GM19351 (cell line): ENCODE results near the gene HYLS1.
A peak's percentile ranks its signal among the peaks of the same experiment; 100 is the strongest.
"Not testable (repeated sequence)": the region's sequence is repeated elsewhere in the genome, so short reads cannot be mapped to it uniquely, and the experiment has no call there.

Experiments
- ATAC-seq: cut with Tn5 transposase; IDR thresholded peaks from one replicate; pipeline ENCODE4 v1.9.1; 2021; ENCODE audit warnings: mild to moderate bottlenecking, moderate library complexity; ENCODE audit not compliant: unreplicated experiment

The HYLS1 gene

DNA sequence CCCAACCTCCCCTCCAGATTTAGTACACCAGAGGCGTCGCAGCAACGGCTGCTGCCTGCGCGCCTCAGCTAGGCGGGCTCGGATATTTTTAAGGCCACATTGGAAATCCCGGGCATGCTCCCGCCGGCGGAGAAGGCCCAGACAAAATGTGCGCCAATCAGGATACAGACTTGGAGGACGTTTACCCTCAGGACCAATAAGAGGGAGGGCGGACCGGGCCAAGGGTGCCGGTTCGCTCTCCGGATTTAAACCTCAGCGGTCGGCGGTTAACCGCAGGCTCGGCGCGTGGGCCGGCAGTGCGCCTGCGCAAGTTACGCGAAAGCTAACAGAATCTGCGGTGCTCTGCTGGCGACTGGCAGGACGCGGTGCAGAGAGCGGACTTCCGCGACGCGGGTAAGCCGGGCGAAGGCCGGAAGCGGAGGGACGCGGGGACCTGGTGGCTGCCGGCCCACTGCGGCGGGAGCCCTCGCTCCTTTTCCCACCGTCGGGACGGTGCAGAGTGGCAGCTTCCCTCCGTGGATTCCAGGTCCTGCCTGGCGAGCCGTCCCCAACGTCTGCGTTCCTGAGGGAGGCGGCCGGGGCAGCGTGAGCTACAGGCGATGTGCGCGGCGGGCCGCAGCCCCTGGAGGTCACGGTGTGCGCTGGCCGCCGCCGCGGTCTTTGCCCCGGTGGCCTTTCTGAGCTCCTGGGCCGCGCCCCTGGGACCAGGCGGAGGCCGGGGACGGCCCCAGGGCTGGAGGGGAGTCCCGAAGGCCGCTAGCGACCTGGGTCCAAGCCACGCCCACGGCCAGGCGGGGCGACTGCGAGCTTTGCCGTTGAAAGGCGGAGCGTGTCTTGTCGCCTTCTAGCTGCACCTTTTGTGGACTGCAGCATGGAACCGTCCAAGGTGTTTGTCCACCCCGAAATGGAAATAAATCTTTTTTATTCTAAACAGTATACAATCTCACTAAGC is at the start of gene HYLS1:
Gene HYLS1, plus strand, starts transcription at position 296 of the 952 bp plus-strand sequence. CDS start 11,701 bp downstream, outside the sequence.
- peak; percentile 78 for ATAC-seq

GRCh38 chr11:125842321-125842948 is 45.0 kb upstream of the HYLS1 start:
- ATAC-seq = no peak

DNA sequence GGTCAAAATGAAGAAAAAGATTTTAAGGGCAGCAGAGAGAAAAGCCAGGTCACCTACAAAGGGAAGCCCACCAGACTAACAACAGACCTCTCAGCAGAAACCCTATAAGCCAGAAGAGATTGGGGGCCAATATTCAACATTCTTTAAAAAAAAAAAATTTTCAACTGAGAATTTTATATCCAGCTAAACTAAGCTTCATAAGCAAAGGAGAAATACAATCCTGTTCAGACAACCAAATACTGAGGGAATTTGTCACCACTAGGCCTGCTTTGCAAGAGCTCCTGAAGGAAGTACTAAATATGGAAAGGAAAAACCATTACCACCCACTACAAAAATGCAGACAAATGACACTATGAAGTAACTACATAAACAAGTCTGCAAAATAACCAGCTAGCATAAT is 41.3 kb upstream of the HYLS1 start:
- ATAC-seq = no peak

DNA sequence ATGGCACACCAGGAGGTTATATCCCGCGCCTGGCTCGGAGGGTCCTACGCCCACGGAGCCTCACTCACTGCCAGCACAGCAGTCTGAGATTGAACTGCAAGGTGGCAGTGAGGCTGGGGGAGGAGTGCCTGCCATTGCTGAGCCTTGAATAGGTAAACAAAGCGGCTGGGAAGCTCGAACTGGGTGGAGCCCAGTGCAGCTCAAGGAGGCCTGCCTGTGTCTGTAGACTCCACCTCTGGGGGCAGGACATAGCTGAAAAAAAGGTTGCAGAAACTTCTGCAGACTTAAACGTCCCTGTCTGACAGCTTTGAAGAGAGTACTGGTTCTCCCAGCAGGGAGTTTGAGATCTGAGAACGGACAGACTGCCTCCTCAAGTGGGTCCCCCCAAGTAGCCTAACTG is 29.8 kb upstream of the HYLS1 start:
- ATAC-seq = not testable (repeated sequence)

- ATAC-seq = not testable (repeated sequence)
Measured at GRCh38 chr11:125862786-125863185, 24.7 kb upstream of the HYLS1 start.

DNA sequence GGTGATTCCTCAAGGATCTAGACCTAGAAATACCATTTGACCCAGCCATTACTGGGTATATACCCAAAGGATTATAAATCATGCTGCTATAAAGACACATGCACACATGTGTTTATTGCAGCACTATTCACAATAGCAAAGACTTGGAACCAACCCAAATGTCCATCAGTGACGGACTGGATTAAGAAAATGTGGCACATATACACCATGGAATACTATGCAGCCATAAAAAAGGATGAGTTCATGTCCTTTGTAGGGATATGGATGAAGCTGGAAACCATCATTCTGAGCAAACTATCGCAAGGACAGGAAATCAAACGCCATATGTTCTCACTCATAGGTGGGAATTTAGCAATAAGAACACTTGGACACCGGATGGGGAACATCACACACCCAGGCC is 22.1 kb upstream of the HYLS1 start:
- not testable (repeated sequence) for ATAC-seq

DNA sequence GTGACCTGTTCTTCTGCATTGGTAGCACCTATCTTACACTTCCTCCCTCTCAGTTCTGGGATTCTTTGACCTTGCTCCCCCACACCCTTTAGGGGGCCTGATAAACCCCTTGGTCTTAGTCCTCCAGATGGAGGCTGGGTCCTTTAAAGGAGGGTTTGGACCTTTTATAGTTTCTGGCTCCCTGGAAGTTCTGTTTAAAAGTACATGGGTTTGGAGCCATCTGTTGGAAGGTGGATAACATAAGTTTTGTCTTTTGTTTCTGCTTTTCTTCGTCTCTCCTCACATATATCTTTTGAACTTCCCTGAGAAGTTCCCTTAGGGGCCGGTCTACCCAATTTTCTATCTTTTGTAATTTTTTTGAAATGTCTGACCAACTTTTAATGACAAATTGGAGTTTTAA is 17.9 kb upstream of the HYLS1 start:
- ATAC-seq = no peak

- no peak for ATAC-seq
Measured at GRCh38 chr11:125871391-125872137, 15.9 kb upstream of the HYLS1 start.

GRCh38 chr11:125872138-125872491 is 15.4 kb upstream of the HYLS1 start:
- no peak for ATAC-seq

DNA sequence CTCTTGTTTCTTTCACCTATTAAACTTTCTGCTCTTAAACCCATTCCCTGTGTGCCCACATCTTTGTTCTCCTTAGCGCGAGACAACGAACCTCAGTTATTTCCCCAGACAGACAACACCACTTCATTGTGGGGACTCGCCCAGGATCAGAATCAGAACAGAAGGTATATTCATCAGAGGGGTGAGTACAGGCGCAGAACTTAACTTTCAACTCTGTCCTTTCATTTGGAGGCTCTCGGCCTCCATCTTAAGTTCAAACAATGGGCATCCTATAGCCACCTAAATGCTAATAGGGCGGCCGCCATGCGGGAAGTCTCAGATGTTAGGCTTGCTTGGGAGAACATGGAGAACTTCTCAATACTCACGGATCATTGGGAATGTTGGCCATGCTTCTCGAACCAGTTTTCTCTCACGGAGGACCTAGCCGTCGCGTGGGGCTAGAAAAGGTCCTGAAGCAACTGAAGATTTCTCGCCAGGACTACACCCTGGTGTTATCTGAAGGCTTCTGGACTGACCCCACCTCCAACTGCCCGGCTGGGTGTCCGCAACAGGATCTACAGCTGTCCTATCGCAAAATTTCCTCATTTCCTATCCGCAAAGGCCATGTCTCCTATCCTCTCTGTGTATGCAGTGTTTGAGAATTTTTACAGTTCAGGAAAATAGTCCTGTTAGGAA is 13.4 kb upstream of the HYLS1 start:
- peak; percentile 13 for ATAC-seq

GRCh38 chr11:125874556-125875124 is 12.8 kb upstream of the HYLS1 start:
- peak; percentile 85 for ATAC-seq

DNA sequence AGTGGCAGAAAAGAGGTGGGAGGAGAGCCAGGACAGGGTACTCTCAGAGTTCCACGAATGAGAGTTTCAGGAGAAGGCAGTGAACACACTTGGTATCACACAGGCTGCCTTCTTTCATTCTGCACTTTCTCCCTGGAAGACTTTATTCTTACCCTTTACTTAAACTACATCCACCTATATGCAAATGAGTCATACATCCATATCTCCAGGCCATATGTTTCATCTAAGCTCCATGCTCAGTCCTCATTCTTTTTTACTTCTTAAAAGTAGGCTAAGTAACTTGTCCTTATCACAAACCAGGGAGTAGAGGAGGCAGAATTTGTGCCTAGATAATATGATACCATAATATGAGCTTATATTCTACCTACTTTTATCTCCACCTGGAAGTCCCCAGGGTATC is 6.2 kb upstream of the HYLS1 start:
- ATAC-seq = no peak

DNA sequence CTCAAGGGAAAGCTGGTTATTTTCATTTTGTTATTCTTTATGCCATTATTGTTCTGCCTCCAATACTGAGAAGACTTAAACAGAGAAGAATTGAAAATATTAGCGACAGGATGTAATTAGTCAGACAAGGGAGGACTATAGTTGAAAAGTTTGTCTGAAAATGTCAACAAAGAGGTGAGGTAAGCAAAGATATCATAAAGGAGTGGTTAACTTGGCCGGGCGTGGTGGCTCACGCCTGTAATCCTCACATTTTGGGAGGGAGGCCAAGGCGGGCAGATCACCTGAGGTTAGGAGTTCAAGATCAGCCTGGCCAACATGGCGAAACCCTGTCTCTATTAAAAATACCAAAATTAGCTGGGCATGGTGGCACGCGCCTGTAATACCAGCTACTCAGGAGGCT is 4.1 kb upstream of the HYLS1 start:
- ATAC-seq = no peak

- ATAC-seq = peak; percentile 41
Measured at GRCh38 chr11:125886997-125887372, 483 bp upstream of the HYLS1 start.

DNA sequence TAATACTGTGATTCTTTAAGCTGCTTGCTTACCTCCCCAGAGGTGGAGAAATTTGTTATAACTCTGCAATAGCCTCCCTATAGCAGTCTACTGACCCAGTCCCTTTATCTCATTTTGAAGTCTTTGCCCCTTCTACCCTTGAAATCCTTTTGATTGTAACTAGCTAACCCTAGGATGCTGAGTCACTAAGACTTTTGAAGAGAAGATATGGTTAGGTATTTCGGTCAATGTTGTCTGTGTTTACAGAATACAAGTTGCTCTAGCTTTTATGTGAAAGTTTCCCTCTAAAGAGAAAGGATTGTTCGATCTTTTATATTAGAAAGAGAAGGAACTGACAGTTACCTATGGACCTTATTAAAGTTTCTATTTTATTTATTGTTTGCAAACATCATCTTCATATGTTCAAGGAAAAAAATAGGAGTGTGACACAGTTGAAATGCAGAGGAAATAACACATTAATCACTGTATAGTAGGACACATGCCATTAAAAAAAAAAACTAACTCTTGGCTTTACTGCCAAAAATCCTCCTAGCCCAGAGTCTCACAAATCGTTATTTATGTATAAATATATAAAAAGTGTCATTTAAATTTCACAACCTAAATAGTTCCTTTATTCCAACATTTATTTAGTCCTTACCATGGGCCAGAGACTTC is 3.1 kb downstream of the HYLS1 start:
- ATAC-seq = no peak

DNA sequence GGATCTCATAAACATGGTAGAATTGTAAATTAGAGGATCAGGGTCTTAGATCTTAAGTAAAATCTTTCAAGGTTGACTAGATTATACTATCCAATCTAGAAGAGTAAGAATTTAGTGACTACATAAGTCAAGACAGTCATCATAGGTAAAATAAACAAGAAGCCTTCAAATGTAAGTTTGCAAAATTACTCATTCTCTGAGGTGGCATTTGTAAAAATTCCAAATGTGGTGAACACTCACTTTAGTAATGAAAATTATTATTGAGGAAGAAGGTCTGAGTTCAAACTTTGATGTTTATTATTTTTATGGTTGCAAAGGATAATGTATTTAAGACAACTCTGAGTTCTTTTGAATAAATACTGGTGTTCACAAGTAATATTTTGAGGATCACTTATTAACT is 4.6 kb downstream of the HYLS1 start:
- no peak for ATAC-seq

DNA sequence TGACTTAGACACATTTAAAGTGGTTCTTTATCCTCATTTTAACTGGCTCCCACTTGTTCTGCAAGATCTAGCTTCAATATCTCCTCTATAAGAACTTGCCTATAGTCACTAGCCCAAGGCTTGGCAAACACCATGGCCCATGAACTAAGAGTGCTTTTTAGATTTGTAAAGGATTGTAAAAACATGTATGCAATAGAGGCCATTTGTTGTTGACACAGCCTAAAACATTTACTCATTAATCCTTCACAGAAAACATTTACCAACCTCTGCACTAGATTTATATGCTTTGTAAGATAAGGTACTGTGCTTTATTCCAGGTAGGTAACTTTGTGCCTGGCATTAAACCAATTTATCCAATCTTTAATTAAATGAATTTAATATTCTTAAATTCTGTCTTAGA is 5.5 kb downstream of the HYLS1 start:
- no peak for ATAC-seq

DNA sequence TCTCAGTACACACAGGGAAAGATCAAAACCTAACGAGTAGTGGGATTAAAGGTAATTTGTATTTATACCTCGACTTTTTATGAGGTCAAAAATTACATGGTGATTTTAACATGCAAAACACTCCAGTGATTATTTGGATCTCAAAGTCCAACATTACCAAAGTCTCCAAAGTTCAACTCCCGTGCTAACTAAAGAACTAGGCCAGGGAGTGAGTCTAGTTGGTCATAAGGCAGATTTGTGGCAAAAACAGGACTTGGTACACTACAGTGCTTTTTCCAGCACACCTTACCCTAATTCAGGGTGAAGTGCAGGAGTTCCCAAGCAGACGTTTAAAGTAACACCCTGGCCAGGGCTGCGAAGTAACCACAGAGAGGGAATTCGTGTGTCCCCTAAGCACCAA is 14.4 kb downstream of the HYLS1 start:
- ATAC-seq = no peak

DNA sequence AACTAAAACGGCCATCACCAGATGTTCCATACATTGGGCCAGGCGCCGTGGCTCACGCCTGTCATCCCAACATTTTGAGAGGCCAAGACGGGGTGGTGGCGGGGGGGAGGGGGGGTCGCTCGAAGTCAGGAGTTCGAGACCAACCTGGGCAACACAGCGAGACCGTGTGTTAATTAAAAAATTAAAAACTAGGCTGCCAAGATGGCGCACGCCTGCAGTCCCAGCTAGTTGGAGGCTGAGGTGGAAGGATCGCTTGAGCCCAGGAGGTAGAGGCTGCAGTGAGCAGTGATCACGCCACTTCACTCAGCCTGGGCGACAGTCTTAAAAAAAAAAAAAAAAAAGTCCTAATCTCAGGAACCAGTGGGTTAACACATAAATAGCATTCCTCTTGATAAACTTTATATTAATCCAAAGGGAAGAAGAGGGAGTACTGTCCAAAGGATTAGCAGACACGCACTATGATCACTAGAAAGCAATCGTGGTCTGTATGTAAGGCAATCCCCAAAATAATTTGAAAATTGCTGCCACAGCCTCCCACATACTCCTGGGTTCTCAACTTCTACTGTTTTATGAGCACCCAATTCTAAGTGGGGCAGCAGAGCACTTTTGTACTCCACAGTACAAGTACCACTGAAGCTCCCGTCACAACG is 14.9 kb downstream of the HYLS1 start:
- ATAC-seq = no peak
